ENCODE data around the gene PFKFB2. TPM values are rescaled to one million over a fixed set of nuclear protein-coding genes. Genes with fewer than 3 reads are reported as not detected.

The PFKFB2 gene
- total RNA-seq, 1 experiment from 2014 or later = 28.0 TPM

- no peaks in the 10 kb centered on the region for H4K20me1 ChIP-seq (ENCODE audit: insufficient read depth)
- no peak overlapping the region for H3K4me2 ChIP-seq
- H3K4me1 ChIP-seq (replicated peaks; ENCODE audit: insufficient read depth) = peaks cover 40% of the 10 kb centered on the region
- no peaks in the 10 kb centered on the region for H3K27me3 ChIP-seq (ENCODE audit: insufficient read depth, low read depth)
- H3F3A ChIP-seq (ENCODE audit: insufficient read depth, low read depth) = peaks cover 18% of the 10 kb centered on the region
- no peaks in the 10 kb centered on the region for H3K9me2 ChIP-seq (ENCODE audit: insufficient read depth)
- no peak overlapping the region for H3K4me3 ChIP-seq
- TF ChIP-seq EZH2 (IDR thresholded peaks at IDR 0.05; ENCODE audit: low read depth) = no peak
- no peak for TF ChIP-seq CTCF (conservative IDR thresholded peaks at IDR 0.05)
- no peaks in the 10 kb centered on the region for H3K36me3 ChIP-seq (ENCODE audit: low read depth)
- ChIA-PET POLR2A (ENCODE audit: unreplicated experiment) (no interaction called here), CTCF (no interaction called here)
- DNase-seq = no peak
- no peak overlapping the region for H3K27ac ChIP-seq
- intact Hi-C loops (cut with micrococcal nuclease; ENCODE audit: unreplicated experiment) = no loop called here
- no peaks in the 10 kb centered on the region for H3K79me2 ChIP-seq (ENCODE audit: low read depth)
- no peak overlapping the region for H2AFZ ChIP-seq
- peaks cover 8% of the 10 kb centered on the region; the same call in 1 of the 2 replicates for H3K9me3 ChIP-seq (ENCODE audit: insufficient read depth, low read depth)
- BruUV-seq (replicated peaks) = no TSS peak
Observed at GRCh38 chr1:207009182-207009850, 43.8 kb upstream of the PFKFB2 start.

- TF ChIP-seq CTCF (conservative IDR thresholded peaks at IDR 0.05) (no peak), EZH2 (IDR thresholded peaks at IDR 0.05; ENCODE audit: low read depth) (no peak)
- no peak overlapping the region for H3K27ac ChIP-seq
- H3K9me2 ChIP-seq (ENCODE audit: insufficient read depth) = no peaks in the 10 kb centered on the region
- H3K4me2 ChIP-seq = no peak overlapping the region
- peaks cover 34% of the 10 kb centered on the region for H3K4me1 ChIP-seq (replicated peaks; ENCODE audit: insufficient read depth)
- no peak overlapping the region for H3K4me3 ChIP-seq
- H3K79me2 ChIP-seq (ENCODE audit: low read depth) = no peaks in the 10 kb centered on the region
- intact Hi-C loops (cut with micrococcal nuclease; ENCODE audit: unreplicated experiment) = no loop called here
- H3K9me3 ChIP-seq (ENCODE audit: insufficient read depth, low read depth) = peaks cover 8% of the 10 kb centered on the region; the same call in 1 of the 2 replicates
- H3F3A ChIP-seq (ENCODE audit: insufficient read depth, low read depth) = peaks cover 18% of the 10 kb centered on the region
- H3K27me3 ChIP-seq (ENCODE audit: insufficient read depth, low read depth) = no peaks in the 10 kb centered on the region
- no TSS peak for BruUV-seq (replicated peaks)
- H4K20me1 ChIP-seq (ENCODE audit: insufficient read depth) = no peaks in the 10 kb centered on the region
- no peak overlapping the region for H2AFZ ChIP-seq
- POLR2A ChIA-PET (ENCODE audit: unreplicated experiment) = interaction anchor here (0.6 kb wide), 1 partner anchor 114 kb away, joined by 3 read pairs; no protein-coding TSS in a partner anchor
- DNase-seq = no peak
- CTCF ChIA-PET = no interaction called here
- no peaks in the 10 kb centered on the region for H3K36me3 ChIP-seq (ENCODE audit: low read depth)
Observed at GRCh38 chr1:207009945-207010344, 43.1 kb upstream of the PFKFB2 start.

DNA sequence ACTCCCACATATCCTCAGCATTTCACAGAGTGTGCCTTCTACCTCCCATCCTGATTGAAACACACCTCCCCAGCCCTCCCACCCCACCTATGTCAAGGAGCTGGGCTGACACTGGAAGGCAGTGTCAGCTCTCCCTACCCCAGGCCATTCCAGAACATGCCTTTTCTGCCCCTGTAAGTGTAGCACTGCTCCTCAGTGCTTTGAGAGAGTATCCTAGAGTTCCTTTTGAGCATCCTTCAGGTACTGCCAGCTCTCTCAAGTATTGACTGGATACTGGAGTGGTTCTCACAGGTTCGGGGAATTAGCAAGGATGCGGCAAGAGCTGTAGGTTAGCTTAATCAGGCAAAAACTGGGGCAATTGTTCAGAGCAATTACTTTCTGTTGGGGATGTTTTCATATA, 42.3 kb upstream of the PFKFB2 start:
- ChIA-PET POLR2A (ENCODE audit: unreplicated experiment) (no interaction called here), CTCF (interaction anchor here (0.7 kb wide), 1 partner anchor 14 kb away, joined by 3 read pairs; no protein-coding TSS in a partner anchor)
- H3K27ac ChIP-seq = no peak overlapping the region
- DNase-seq = no peak
- H3K4me1 ChIP-seq (replicated peaks; ENCODE audit: insufficient read depth) = peaks cover 26% of the 10 kb centered on the region
- peaks cover 18% of the 10 kb centered on the region for H3F3A ChIP-seq (ENCODE audit: insufficient read depth, low read depth)
- no peak overlapping the region for H3K4me3 ChIP-seq
- no peak overlapping the region for H2AFZ ChIP-seq
- H4K20me1 ChIP-seq (ENCODE audit: insufficient read depth) = no peaks in the 10 kb centered on the region
- H3K79me2 ChIP-seq (ENCODE audit: low read depth) = no peaks in the 10 kb centered on the region
- H3K36me3 ChIP-seq (ENCODE audit: low read depth) = no peaks in the 10 kb centered on the region
- H3K9me2 ChIP-seq (ENCODE audit: insufficient read depth) = no peaks in the 10 kb centered on the region
- BruUV-seq (replicated peaks) = no TSS peak
- H3K9me3 ChIP-seq (ENCODE audit: insufficient read depth, low read depth) = peaks cover 8% of the 10 kb centered on the region; the same call in 1 of the 2 replicates
- intact Hi-C loops (cut with micrococcal nuclease; ENCODE audit: unreplicated experiment) = no loop called here
- no peaks in the 10 kb centered on the region for H3K27me3 ChIP-seq (ENCODE audit: insufficient read depth, low read depth)
- H3K4me2 ChIP-seq = no peak overlapping the region
- TF ChIP-seq EZH2 (IDR thresholded peaks at IDR 0.05; ENCODE audit: low read depth) = no peak
- TF ChIP-seq CTCF (conservative IDR thresholded peaks at IDR 0.05) = no peak
